Activated gamma-delta T cell treated with Interleukin-2 at 50 U/mL for 16 hours (primary cell): Measurements from ENCODE around the gene KCNIP1.
"Not testable (repeated sequence)": the region's sequence is repeated elsewhere in the genome, so short reads cannot be mapped to it uniquely, and the experiment has no call there.

ENCODE experiments used
- DNase-seq: peaks from one replicate; pipeline ENCODE4 v3.0.0-alpha.2; 2020

KCNIP1 gene

GRCh38 chr5:170758481-170758880 is 254.7 kb downstream of the KCNIP1 start:
- no peak for DNase-seq

GRCh38 chr5:170760113-170760512 is 256.3 kb downstream of the KCNIP1 start:
- no peak for DNase-seq

GRCh38 chr5:170761048-170761707 is 257.4 kb downstream of the KCNIP1 start:
- no peak for DNase-seq

GRCh38 chr5:170761708-170762066 is 257.9 kb downstream of the KCNIP1 start:
- DNase-seq = no peak

GRCh38 chr5:170762298-170762697 is 258.5 kb downstream of the KCNIP1 start:
- DNase-seq = not testable (repeated sequence)

GRCh38 chr5:170765868-170766267 is 262.0 kb downstream of the KCNIP1 start:
- DNase-seq = not testable (repeated sequence)

GRCh38 chr5:170769246-170769645 is 265.4 kb downstream of the KCNIP1 start:
- no peak for DNase-seq

GRCh38 chr5:170769898-170770416 is 266.1 kb downstream of the KCNIP1 start:
- no peak for DNase-seq

- DNase-seq = no peak
Measured at GRCh38 chr5:170771496-170771895, 267.7 kb downstream of the KCNIP1 start.

GRCh38 chr5:170773024-170773985 is 269.5 kb downstream of the KCNIP1 start:
- no peak for DNase-seq

GRCh38 chr5:170774831-170775230 is 271.0 kb downstream of the KCNIP1 start:
- no peak for DNase-seq

- no peak for DNase-seq
Measured at GRCh38 chr5:170781946-170782345, 278.1 kb downstream of the KCNIP1 start.

- DNase-seq = no peak
Measured at GRCh38 chr5:170782438-170782837, 278.6 kb downstream of the KCNIP1 start.

GRCh38 chr5:170783498-170784247 is 279.9 kb downstream of the KCNIP1 start, which contains the start of gene GABRP:
TSS of gene GABRP (plus strand) at chr5:170783725. CDS start at chr5:170788616, 4,891 bp downstream.
- DNase-seq = no peak

GRCh38 chr5:170785416-170785815 is 281.6 kb downstream of the KCNIP1 start:
- DNase-seq = no peak
